HG02973 (cell line): Measurements from ENCODE around the gene HDGFL2.

Source experiments
- ATAC-seq: cut with Tn5 transposase; IDR thresholded peaks from one replicate; pipeline ENCODE4 v1.9.1; 2021; ENCODE audit warnings: moderate library complexity; ENCODE audit not compliant: unreplicated experiment

Gene HDGFL2

GRCh38 chr19:4496304-4496703 is 24.2 kb downstream of the HDGFL2 start:
- no peak for ATAC-seq

DNA sequence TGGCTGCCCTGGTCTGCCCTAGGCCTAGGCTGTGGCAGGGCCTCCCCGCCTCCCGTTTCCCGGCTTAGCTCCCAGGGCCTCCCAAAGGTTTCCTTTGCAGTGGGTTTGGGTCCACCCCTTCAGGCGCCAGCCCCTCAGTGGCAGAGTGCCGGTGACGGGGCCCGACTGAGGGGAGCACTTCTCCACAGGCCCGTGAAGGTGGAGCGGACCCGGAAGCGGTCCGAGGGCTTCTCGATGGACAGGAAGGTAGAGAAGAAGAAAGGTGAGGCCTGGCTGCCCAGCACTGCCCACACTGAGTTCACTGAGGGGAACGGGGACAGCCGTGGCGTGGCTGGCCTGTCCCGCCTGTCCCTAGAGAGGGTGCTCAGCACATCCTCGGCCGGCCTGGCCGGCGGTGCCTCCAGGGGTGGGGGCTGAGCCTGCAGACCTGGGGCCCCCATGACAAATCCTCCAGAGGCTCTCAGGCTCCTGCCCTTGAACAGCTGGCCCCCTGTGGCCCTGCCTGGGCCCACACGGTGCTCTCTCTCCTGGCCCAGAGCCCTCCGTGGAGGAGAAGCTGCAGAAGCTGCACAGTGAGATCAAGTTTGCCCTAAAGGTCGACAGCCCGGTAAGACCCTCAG is 25.8 kb downstream of the HDGFL2 start:
- ATAC-seq, result no peak

GRCh38 chr19:4498694-4499093 is 26.6 kb downstream of the HDGFL2 start:
- no peak for ATAC-seq

- ATAC-seq, result no peak
Measured at GRCh38 chr19:4499318-4499717, 27.2 kb downstream of the HDGFL2 start.

- ATAC-seq, result no peak
Measured at GRCh38 chr19:4499855-4500254, 27.8 kb downstream of the HDGFL2 start.

DNA sequence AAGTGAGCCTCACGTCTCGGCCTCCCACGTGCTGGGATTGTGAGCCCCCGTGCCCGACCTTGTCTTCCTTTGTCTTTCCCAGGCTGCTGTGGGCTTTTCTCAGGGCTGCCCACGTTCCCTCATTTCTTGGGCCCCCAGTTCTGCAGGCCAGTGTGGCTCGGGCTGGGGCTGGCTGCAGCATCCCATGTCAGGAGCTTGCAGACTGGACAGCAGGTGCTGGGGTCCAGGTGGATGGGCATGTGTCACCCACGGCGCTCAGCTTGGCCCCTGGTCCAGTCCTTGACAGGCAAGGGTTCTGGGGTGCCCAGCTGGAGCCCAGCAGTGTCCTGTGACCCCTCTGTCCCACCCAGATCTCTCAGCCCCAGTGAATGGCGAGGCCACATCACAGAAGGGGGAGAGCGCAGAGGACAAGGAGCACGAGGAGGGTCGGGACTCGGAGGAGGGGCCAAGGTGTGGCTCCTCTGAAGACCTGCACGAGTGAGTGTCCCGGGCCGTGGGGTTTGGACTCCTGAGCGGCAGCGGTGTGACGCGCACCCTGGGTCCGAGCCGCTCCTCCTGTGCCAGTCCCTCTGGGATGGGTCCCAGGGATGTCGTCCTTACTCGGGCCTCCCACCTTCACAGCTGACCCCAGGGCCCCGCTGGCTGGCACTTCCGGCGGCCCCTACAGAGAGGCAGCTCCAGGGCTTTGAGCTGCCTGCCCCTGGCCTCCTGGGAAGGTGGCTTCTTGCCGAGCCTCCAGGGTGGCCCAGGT is 28.9 kb downstream of the HDGFL2 start:
- ATAC-seq, result no peak

GRCh38 chr19:4501691-4502090 is 29.6 kb downstream of the HDGFL2 start:
- ATAC-seq, result no peak

GRCh38 chr19:4502282-4503131 is 30.4 kb downstream of the HDGFL2 start:
- ATAC-seq, result no peak

DNA sequence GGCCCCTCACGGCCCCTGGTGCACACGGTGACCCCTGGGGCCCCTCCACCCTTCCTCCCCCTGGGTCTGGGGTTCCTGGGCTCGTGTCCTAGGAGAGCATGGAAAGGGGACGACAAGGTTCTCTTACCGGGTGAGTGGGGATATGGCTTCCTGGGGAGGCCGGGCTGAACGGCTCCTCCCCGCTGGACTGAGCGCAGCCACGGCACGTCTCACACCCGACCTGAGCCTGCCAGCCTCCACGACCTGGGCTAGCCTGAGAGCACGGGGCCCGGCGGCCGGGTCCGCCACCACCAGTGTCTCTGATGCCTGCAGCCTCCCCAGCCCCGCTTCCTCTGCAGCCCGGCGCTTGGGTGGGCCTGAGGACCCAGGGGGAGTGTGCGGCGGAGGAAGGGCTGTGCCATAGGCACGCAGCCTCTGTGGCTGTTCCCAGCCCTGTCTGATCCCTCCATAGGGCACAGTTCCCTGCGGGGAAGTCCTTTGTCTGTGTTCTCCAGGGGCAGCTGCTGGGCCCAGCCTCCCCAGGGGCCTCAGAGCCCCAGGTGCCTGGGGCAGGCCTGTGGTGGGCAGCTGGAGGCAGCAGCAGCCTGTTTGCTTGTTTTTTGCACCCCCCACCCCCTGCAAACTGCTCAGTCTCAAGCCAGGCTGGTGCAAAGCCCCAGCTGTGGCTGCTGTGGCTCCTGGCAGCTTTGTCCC is 31.2 kb downstream of the HDGFL2 start:
- ATAC-seq, result no peak

GRCh38 chr19:4503825-4504170 is 31.7 kb downstream of the HDGFL2 start:
- ATAC-seq, result no peak

DNA sequence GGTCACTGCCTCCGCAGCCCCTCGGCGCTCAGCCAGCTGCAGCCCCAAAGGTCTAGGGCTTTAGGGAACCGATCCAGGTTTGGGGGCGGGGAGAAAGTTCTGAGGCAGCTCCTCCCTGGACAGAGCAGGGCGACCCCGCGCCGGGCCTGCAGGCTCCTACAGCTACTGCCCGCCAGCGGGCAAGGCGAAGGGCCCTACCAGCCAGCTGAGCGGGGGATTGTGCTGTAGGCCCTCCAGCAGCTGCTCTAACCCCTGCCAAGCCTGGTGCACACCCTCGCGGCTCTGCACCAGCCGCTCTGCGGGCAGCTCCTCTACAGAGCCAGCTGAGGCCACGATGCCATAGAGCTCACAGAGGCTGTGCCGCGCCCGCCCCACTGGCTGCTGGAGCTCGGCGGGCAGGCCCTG is 32.2 kb downstream of the HDGFL2 start:
- no peak for ATAC-seq

- ATAC-seq, result no peak
Measured at GRCh38 chr19:4504891-4505569, 32.9 kb downstream of the HDGFL2 start.

DNA sequence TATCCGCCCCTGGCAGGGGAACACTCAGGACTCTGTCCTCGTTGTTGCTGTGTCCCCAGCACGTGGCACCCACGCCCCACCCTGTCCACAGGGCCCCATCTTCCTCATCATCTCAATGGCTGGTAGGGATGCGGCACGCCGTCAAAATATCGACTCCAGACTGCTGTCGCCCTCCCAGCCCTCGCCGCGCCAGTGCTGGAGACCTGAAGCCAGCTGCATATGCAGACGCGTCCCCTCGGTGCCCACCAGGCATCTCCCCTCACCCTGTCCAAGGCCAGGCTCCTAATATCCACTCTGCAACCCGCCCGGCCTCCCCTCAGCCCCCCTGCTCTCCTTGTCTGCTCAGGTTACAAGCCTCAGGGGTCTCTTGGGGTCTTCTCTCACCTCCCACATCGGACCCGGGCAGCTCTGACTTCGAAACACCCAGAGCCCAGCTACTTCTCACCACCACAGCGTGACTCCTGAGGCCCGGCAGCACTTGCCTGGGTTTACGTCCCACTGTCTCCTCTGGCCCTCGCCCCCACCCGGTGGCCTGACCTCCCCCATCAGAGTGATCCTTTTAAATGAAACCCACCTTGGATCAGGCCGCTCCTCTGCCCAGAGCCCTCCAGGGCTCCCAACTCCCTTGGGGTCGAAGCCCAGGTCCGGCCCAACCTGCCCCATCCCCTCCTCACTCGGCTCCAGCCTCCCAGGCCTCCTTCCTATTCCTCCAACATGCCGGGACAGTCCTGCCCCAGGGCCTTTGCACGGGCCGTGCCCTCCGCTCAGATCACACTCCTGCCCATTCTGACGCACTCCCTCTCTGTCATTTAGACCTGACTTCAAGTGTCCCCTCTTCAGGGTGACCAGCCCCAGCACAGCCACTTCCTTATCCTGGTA is 33.7 kb downstream of the HDGFL2 start:
- no peak for ATAC-seq

DNA sequence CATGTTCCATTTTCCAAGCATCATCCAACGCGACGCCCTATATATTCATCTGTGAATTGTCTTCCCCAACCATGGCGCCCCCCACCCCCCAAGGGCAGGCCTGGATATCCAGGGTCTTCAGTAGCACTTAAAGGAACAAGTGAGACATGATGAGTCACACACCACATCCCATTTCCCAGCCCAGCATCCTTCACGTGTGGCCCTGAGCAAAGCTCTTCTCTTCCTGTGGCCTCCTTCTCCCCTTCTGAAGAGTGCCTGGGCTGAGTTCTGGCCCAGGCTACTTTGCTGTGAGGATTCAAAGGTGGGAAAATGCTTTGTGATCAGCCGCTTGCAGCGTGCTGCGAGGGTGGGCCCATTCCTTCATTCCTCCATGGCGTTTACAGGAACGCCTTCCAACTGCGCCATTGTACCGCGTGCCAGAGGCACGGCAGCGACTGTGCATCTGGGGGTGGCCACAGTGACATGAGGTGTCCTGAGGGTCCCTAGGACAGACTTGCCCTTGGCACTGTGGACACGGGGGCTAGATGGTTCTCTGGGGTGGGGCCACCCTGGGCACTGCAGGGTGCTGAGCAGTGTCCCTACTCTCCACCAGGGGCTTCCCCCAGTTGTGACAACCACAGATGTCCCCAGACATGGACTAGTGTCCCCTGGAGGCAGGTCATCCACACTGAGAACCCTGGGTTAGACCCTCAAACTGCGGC is 34.5 kb downstream of the HDGFL2 start:
- ATAC-seq, result no peak

DNA sequence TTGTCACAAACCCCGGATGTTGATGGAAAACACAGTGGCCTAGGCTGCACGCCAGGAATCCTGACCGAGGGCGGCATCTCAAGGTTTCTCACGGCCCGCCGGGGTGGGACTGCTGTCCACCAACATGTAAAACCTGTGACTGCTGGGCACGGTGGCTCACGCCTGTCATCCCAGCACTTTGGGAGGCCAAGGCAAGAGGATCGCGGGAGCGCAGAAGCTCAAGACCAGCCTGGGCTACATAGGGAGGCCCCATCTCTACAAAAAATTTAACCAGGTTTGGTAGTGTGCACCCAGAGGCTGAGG is 35.0 kb downstream of the HDGFL2 start:
- ATAC-seq, result no peak

GRCh38 chr19:4507804-4508203 is 35.7 kb downstream of the HDGFL2 start:
- no peak for ATAC-seq

DNA sequence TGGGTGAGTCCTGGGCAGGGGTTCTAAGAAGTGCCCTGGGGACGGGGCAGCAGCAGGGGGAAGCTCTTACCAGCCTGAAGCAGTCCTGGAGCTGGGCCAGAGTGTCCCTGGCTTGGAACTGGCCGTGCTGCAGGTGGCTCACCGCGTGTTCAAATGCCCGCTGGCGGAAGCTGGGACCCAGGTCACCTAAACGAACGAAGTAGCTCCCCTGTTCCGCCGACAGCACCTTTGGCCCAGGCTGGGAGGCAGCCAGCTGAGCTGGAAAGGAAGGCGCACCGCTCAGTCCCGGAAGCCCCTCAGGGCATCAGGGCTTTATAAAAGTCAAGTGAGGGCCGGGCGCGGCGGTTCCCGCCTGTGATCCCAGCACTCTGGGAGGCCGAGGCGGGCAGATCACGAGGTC is 36.6 kb downstream of the HDGFL2 start:
- no peak for ATAC-seq

DNA sequence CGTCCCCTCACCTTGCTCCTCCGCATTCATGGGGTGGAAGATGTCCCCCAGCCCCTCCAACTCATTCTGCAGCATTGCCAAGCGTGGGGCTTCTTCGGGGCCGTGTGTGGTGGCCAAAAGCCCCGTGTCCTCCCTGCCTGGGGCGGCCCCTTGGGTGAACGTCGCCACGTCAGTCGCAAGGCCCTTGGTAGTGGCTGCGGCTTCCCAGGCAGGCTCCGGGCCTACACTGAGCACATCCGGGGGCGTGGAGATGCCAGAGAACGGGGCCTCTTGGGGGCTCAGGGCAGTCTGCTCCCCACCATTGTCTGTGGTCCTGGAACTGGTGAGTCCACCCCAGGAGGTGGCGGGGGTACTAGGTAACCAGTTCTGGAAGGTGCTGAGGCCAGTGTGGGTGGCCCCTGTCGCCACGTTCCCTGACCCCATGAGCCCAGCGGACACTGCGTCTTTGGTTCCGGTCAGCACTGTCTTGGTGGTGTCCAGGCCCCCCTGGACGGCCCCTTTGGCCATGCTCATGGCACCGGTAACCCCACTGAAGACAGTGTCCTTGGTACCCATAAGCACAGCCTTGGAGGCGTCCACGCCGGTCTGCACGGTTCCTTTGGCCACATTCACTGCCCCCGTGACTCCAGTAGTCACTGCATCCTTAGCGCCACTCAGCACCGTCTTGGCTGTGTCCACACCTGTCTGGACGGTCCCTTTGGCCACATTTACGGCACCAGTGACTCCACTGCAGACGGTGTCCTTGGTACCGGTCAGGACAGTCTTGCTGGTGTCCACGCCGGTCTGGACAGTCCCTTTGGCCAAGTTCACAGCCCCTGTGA is 38.5 kb downstream of the HDGFL2 start:
- ATAC-seq, result no peak
